ENCODE measurements around the gene MBD5. TPM values are rescaled to one million over a fixed set of nuclear protein-coding genes. Genes with fewer than 3 reads are reported as not detected.

Gene MBD5
- polyA plus RNA-seq, 2 of the 4 experiments (the other 2 are of a cell fraction), result 5.4 to 24.1 TPM

DNA sequence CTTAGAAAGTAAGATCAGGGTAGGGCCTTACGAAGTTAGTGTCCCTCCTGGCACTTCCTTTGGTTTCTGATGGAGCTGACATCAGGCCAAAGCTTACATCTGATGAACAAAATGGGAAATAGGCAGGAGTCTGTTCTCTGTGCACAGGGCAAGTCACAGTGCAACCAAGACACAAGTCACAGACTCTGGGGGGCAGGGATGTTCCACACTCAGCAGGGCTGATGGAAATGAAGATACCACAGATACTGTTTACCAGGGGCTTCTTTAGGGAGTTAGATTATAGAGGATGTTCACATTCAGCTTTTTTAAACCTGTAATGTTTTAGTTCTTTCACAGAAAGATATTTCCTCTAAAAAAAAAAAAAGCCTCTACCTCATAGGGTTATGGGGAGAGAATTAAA lies 517.5 kb downstream of the MBD5 start:
- POLR2A ChIA-PET, result no interaction called here
- CTCF ChIA-PET, result interaction anchor here (1.8 kb wide), 1 partner anchor 29 kb away, joined by 9 read pairs; no protein-coding TSS in a partner anchor

DNA sequence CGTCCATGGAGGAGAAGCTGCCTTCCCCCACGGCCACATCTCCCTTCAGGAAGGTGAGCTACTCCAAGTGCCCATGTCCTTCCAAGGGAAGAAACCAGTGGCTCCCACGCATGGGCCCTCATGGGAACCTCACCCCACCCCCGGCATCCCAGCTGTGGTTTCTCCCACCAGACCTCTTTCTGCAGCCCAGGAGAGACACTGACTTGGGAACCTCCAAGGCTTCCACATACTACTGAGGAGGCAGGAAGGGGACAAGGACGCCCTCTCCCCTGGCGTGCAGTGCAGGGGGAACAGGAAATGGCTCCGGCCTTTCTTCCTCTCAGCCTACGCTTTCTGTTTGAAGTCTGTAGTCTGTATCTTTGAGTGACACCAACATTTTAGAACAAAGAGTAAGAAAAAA lies 519.1 kb downstream of the MBD5 start:
- Histone ChIP-seq H3K9me3 (no peaks in the 10 kb centered on the region), H3K4me1 (no peaks in the 10 kb centered on the region), H3K4me3 (no peak overlapping the region), H3K4me2 (no peak overlapping the region), H3K27ac (no peak overlapping the region)
- ChIA-PET CTCF (interaction anchor here (0.6 to 1.2 kb wide), 3 partner anchors 15 to 274 kb away, joined by 3 to 4 read pairs (median 4); no protein-coding TSS in a partner anchor), POLR2A (no interaction called here)
- 73% methylated on average over 7 of the region's 8 CpGs for WGBS (ENCODE audit: missing lambda C conversion rate)
- TF ChIP-seq HOXB5 (CRISPR knock-in tag; IDR thresholded peaks at IDR 0.05), result no peak
- TF ChIP-seq POLR2A (IDR thresholded peaks at IDR 0.05; ENCODE audit: low read length), result no peak
- TF ChIP-seq RAD21 (conservative IDR thresholded peaks at IDR 0.05 in 1 of 2, IDR thresholded peaks at IDR 0.05 in 1 of 2), result no peak
- no peak for ATAC-seq
- FAIRE-seq, result no peak
- no peak for DNase-seq (ENCODE audit: low read depth in 1 of 2, low spot score in 1 of 2)

More for the DNA sequence above, 517.5 kb downstream of the MBD5 start:
- H3K27ac ChIP-seq, result no peak overlapping the region
- H3K9me3 ChIP-seq, result no peaks in the 10 kb centered on the region
- TF ChIP-seq TFCP2L1 (CRISPR knock-in tag; IDR thresholded peaks at IDR 0.05), result no peak
- TF ChIP-seq FOSL2 (IDR thresholded peaks at IDR 0.05), result no peak
- TF ChIP-seq FOSL2 (CRISPR knock-in tag; IDR thresholded peaks at IDR 0.05), result no peak
- no peak for TF ChIP-seq ESRRA (IDR thresholded peaks at IDR 0.05; ENCODE audit: borderline replicate concordance, low read length)
- TF ChIP-seq RCOR1 (IDR thresholded peaks at IDR 0.05; ENCODE audit: low read depth, low read length), result no peak
- TF ChIP-seq, protein P1, sequence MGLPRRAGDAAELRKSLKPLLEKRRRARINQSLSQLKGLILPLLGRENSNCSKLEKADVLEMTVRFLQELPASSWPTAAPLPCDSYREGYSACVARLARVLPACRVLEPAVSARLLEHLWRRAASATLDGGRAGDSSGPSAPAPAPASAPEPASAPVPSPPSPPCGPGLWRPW (IDR thresholded peaks at IDR 0.05), result no peak
- no peak for TF ChIP-seq NR3C1 (IDR thresholded peaks at IDR 0.05)
- WGBS (ENCODE audit: missing lambda C conversion rate), result 14% methylated on average over 1 of the region's 1 CpG
- no peak overlapping the region for H3K4me3 ChIP-seq
- no peaks in the 10 kb centered on the region for H3K4me1 ChIP-seq
- no peak for DNase-seq (ENCODE audit: low read depth in 1 of 2, low spot score in 1 of 2)
- no peak overlapping the region for H3K4me2 ChIP-seq
- ATAC-seq, result no peak
- FAIRE-seq, result no peak

DNA sequence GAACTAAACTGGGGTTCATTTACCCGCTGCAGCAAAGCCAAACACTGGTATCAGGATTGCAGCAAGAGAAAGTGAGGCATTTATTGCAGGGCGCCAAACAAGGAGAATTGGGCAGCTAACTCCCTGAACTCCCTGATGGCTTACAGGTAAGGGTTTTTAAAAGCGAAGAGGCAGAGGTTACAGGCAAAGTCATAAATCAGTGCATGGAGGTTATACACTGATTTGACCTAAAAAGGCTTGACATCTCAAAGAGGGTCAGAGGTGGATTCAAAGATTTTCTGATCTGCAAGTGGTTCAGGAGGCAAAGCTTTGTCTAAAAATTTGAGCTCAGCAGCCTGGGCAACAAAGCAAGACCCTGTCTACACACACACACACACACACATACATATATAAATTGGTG lies 520.9 kb downstream of the MBD5 start:
- ChIA-PET POLR2A (no interaction called here), CTCF (no interaction called here)
- ATAC-seq (no peak), FAIRE-seq (no peak), DNase-seq (ENCODE audit: low read depth in 1 of 2, low spot score in 1 of 2) (no peak)
- Histone ChIP-seq H3K4me1 (no peaks in the 10 kb centered on the region), H3K4me3 (no peak overlapping the region), H3K4me2 (no peak overlapping the region), H3K9me3 (no peaks in the 10 kb centered on the region), H3K27ac (no peak overlapping the region)
- WGBS (ENCODE audit: missing lambda C conversion rate), result 90% methylated on average over 3 of the region's 3 CpGs
- no peak for TF ChIP-seq MAFK (IDR thresholded peaks at IDR 0.05; ENCODE audit: partially characterized antibody)
- no peak for TF ChIP-seq RAD21 (conservative IDR thresholded peaks at IDR 0.05 in 1 of 2, IDR thresholded peaks at IDR 0.05 in 1 of 2)
- TF ChIP-seq, protein P2, sequence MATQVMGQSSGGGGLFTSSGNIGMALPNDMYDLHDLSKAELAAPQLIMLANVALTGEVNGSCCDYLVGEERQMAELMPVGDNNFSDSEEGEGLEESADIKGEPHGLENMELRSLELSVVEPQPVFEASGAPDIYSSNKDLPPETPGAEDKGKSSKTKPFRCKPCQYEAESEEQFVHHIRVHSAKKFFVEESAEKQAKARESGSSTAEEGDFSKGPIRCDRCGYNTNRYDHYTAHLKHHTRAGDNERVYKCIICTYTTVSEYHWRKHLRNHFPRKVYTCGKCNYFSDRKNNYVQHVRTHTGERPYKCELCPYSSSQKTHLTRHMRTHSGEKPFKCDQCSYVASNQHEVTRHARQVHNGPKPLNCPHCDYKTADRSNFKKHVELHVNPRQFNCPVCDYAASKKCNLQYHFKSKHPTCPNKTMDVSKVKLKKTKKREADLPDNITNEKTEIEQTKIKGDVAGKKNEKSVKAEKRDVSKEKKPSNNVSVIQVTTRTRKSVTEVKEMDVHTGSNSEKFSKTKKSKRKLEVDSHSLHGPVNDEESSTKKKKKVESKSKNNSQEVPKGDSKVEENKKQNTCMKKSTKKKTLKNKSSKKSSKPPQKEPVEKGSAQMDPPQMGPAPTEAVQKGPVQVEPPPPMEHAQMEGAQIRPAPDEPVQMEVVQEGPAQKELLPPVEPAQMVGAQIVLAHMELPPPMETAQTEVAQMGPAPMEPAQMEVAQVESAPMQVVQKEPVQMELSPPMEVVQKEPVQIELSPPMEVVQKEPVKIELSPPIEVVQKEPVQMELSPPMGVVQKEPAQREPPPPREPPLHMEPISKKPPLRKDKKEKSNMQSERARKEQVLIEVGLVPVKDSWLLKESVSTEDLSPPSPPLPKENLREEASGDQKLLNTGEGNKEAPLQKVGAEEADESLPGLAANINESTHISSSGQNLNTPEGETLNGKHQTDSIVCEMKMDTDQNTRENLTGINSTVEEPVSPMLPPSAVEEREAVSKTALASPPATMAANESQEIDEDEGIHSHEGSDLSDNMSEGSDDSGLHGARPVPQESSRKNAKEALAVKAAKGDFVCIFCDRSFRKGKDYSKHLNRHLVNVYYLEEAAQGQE (IDR thresholded peaks at IDR 0.05), result no peak
- TF ChIP-seq, protein P1 (IDR thresholded peaks at IDR 0.05), result no peak
- TF ChIP-seq, protein P3, sequence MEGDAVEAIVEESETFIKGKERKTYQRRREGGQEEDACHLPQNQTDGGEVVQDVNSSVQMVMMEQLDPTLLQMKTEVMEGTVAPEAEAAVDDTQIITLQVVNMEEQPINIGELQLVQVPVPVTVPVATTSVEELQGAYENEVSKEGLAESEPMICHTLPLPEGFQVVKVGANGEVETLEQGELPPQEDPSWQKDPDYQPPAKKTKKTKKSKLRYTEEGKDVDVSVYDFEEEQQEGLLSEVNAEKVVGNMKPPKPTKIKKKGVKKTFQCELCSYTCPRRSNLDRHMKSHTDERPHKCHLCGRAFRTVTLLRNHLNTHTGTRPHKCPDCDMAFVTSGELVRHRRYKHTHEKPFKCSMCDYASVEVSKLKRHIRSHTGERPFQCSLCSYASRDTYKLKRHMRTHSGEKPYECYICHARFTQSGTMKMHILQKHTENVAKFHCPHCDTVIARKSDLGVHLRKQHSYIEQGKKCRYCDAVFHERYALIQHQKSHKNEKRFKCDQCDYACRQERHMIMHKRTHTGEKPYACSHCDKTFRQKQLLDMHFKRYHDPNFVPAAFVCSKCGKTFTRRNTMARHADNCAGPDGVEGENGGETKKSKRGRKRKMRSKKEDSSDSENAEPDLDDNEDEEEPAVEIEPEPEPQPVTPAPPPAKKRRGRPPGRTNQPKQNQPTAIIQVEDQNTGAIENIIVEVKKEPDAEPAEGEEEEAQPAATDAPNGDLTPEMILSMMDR (IDR thresholded peaks at IDR 0.05), result no peak
- no peak for TF ChIP-seq MAZ (IDR thresholded peaks at IDR 0.05; ENCODE audit: borderline replicate concordance, low read depth, low read length)
- TF ChIP-seq CEBPB (IDR thresholded peaks at IDR 0.05), result no peak
- no peak for TF ChIP-seq EP300 (IDR thresholded peaks at IDR 0.05)
- TF ChIP-seq, protein P4, sequence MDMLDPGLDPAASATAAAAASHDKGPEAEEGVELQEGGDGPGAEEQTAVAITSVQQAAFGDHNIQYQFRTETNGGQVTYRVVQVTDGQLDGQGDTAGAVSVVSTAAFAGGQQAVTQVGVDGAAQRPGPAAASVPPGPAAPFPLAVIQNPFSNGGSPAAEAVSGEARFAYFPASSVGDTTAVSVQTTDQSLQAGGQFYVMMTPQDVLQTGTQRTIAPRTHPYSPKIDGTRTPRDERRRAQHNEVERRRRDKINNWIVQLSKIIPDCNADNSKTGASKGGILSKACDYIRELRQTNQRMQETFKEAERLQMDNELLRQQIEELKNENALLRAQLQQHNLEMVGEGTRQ (IDR thresholded peaks at IDR 0.05), result no peak
- TF ChIP-seq SREBF2 (IDR thresholded peaks at IDR 0.05), result no peak

All from A549 (cell line).